Lower leg skin (tissue), 4 donors: ENCODE data around the gene CCT6A. TPM values are rescaled to one million over a fixed set of nuclear protein-coding genes. Genes with fewer than 3 reads are reported as not detected.
"Not testable (repeated sequence)": the region's sequence is repeated elsewhere in the genome, so short reads cannot be mapped to it uniquely, and the experiment has no call there.

Source experiments
- DNase-seq, 2 donors: peaks; one replicate each; pipeline ENCODE4 v3.0.0-alpha.2; 2019; ENCODE audit warnings: low spot score in 2 of 2
- H3K4me3 ChIP-seq: fragments of 200-600 bp; sonication (generic); 2 replicates; pipeline ENCODE4 v1.5.1; 2017; ENCODE audit warnings: mild to moderate bottlenecking, low read depth; ENCODE audit not compliant: poor library complexity, severe bottlenecking
- CTCF ChIP-seq, 3 donors: fragments of 450-650 bp; IDR thresholded peaks; one replicate each; pipeline ENCODE4 v1.5.1; 2016; ENCODE audit warnings: antibody characterized with exemption in 3 of 3, mild to moderate bottlenecking in 3 of 3, moderate library complexity in 2 of 3
- POLR2A ChIP-seq, 2 donors: fragments of 450-650 bp; IDR thresholded peaks; one replicate each; pipeline ENCODE4 v1.6.1; 2016 to 2017; ENCODE audit warnings: antibody characterized with exemption in 2 of 2, mild to moderate bottlenecking in 1 of 2, moderate library complexity in 1 of 2
- WGBS, 2 donors: methylation state at CpG; one replicate each; pipeline ENCODE4 v1.1.5; 2018; 5-methylcytosine and 5-hydroxymethylcytosine counted together
- intact Hi-C: fragments of 100-400 bp; cut with DNase I; formaldehyde crosslinking; loops from one replicate; pipeline ENCODE4 v1.15.0; 2023; ENCODE audit warnings: low total_unique reads
- total RNA-seq, 4 donors: library from RNA; depleted of rRNA; stranded (reverse); fragments of >200 nt; gene quantifications; one replicate each; pipeline ENCODE4 v1.1.0, GENCODE V29; 2016

CCT6A gene
- total RNA-seq, 4 donors from 2014 or later = 56.9 to 79.2 (median 70.4) TPM

GRCh38 chr7:56019501-56019900 lies 32.1 kb upstream of the CCT6A start:
- H3K4me3 ChIP-seq = no peak overlapping the region
- no peak for TF ChIP-seq POLR2A (IDR thresholded peaks at IDR 0.05)
- TF ChIP-seq CTCF (IDR thresholded peaks at IDR 0.05) = no peak
- no peak for DNase-seq
- intact Hi-C loops = no loop called here
- WGBS, 2 donors = 81 to 95% methylated on average over 8 to 9 of the region's 9 CpGs

- no peak for DNase-seq
- TF ChIP-seq CTCF (IDR thresholded peaks at IDR 0.05) (no peak), POLR2A (IDR thresholded peaks at IDR 0.05) (no peak)
- H3K4me3 ChIP-seq = no peak overlapping the region
- intact Hi-C loops = no loop called here
Observed at GRCh38 chr7:56023500-56023899, 28.1 kb upstream of the CCT6A start.

GRCh38 chr7:56026538-56026937 lies 25.0 kb upstream of the CCT6A start:
- no peak for DNase-seq
- 94 to 100% methylated on average over 2 of the region's 2 CpGs for WGBS, 2 donors
- intact Hi-C loops = no loop called here
- no peak overlapping the region for H3K4me3 ChIP-seq
- TF ChIP-seq POLR2A (IDR thresholded peaks at IDR 0.05) = no peak
- TF ChIP-seq CTCF (IDR thresholded peaks at IDR 0.05) = no peak

GRCh38 chr7:56028942-56029630 lies 22.5 kb upstream of the CCT6A start:
- no peak overlapping the region for H3K4me3 ChIP-seq
- TF ChIP-seq CTCF (IDR thresholded peaks at IDR 0.05) (no peak), POLR2A (IDR thresholded peaks at IDR 0.05) (no peak)
- intact Hi-C loops = no loop called here
- DNase-seq = no peak
- 89 to 90% methylated on average over 9 of the region's 9 CpGs for WGBS, 2 donors

GRCh38 chr7:56030340-56030739 lies 21.2 kb upstream of the CCT6A start:
- TF ChIP-seq CTCF (IDR thresholded peaks at IDR 0.05) = no peak
- no peak for TF ChIP-seq POLR2A (IDR thresholded peaks at IDR 0.05)
- DNase-seq = no peak
- WGBS, 2 donors = 90 to 91% methylated on average over 8 of the region's 8 CpGs
- no peak overlapping the region for H3K4me3 ChIP-seq
- intact Hi-C loops = no loop called here

GRCh38 chr7:56031556-56031955 lies 20.0 kb upstream of the CCT6A start:
- intact Hi-C loops, DNase-seq, H3K4me3 ChIP-seq: not testable (repeated sequence)
- 83 to 88% methylated on average over 8 of the region's 8 CpGs for WGBS, 2 donors

- WGBS, 2 donors = 93 to 97% methylated on average over 7 of the region's 7 CpGs
Observed at GRCh38 chr7:56032578-56032977, 19.0 kb upstream of the CCT6A start.

More at GRCh38 chr7:56032578-56032977, 19.0 kb upstream of the CCT6A start:
- intact Hi-C loops, DNase-seq, H3K4me3 ChIP-seq: not testable (repeated sequence)
